HG03064 (cell line): Measurements from ENCODE around the gene ADAP1.
"Not testable (repeated sequence)": the region's sequence is repeated elsewhere in the genome, so short reads cannot be mapped to it uniquely, and the experiment has no call there.

Source experiments
- ATAC-seq: cut with Tn5 transposase; IDR thresholded peaks from one replicate; pipeline ENCODE4 v1.9.1; 2021; ENCODE audit warnings: low read depth; ENCODE audit not compliant: unreplicated experiment

The ADAP1 gene

GRCh38 chr7:960972-961371 is 6.5 kb upstream of the ADAP1 start:
- not testable (repeated sequence) for ATAC-seq

GRCh38 chr7:960269-960871 is 5.9 kb upstream of the ADAP1 start:
- ATAC-seq: no peak

- ATAC-seq: not testable (repeated sequence)
Observed at GRCh38 chr7:959740-960139, 5.3 kb upstream of the ADAP1 start.

- no peak for ATAC-seq
Observed at GRCh38 chr7:959271-959670, 4.8 kb upstream of the ADAP1 start.

GRCh38 chr7:958221-959200 is 4.0 kb upstream of the ADAP1 start:
- no peak for ATAC-seq

GRCh38 chr7:957418-958220 is 3.1 kb upstream of the ADAP1 start:
- ATAC-seq: no peak

- ATAC-seq: no peak
Observed at GRCh38 chr7:956031-956430, 1.6 kb upstream of the ADAP1 start.

- peak; percentile 21 for ATAC-seq
Observed at GRCh38 chr7:953547-954327, 743 bp downstream of the ADAP1 start.

- no peak for ATAC-seq
Observed at GRCh38 chr7:952548-953441, 1.7 kb downstream of the ADAP1 start.

GRCh38 chr7:951881-952547 is 2.5 kb downstream of the ADAP1 start:
- ATAC-seq: no peak

- ATAC-seq: no peak
Observed at GRCh38 chr7:949021-949934, 5.2 kb downstream of the ADAP1 start.

- ATAC-seq: no peak
Observed at GRCh38 chr7:947391-948210, 6.9 kb downstream of the ADAP1 start.

GRCh38 chr7:946256-946996 is 8.1 kb downstream of the ADAP1 start:
- ATAC-seq: no peak

- no peak for ATAC-seq
Observed at GRCh38 chr7:945556-946255, 8.8 kb downstream of the ADAP1 start.

- ATAC-seq: no peak
Observed at GRCh38 chr7:945147-945555, 9.3 kb downstream of the ADAP1 start.

GRCh38 chr7:944744-945143 is 9.7 kb downstream of the ADAP1 start:
- no peak for ATAC-seq
